Measurements from ENCODE around the gene RAB1B.
A peak's percentile ranks its signal among the peaks of the same experiment; 100 is the strongest.
"Not testable (repeated sequence)": the region's sequence is repeated elsewhere in the genome, so short reads cannot be mapped to it uniquely, and the experiment has no call there.

RAB1B gene

GRCh38 chr11:66310803-66311440, 42.5 kb downstream of the RAB1B start:
- DNase-seq = not testable (repeated sequence)

- no peak for DNase-seq
Observed at GRCh38 chr11:66311470-66311964, 43.1 kb downstream of the RAB1B start.

- DNase-seq = peak; percentile 81
Observed at GRCh38 chr11:66311965-66312548, 43.6 kb downstream of the RAB1B start.

GRCh38 chr11:66312549-66313320, 44.3 kb downstream of the RAB1B start:
- DNase-seq = peak; percentile 45

GRCh38 chr11:66313321-66314185, 45.1 kb downstream of the RAB1B start:
- no peak for DNase-seq

- DNase-seq = no peak
Observed at GRCh38 chr11:66314186-66314501, 45.7 kb downstream of the RAB1B start.

- no peak for DNase-seq
Observed at GRCh38 chr11:66314561-66315497, 46.4 kb downstream of the RAB1B start.

GRCh38 chr11:66315498-66315885, 47.1 kb downstream of the RAB1B start:
- no peak for DNase-seq

- no peak for DNase-seq
Observed at GRCh38 chr11:66315921-66316811, 47.7 kb downstream of the RAB1B start.

- DNase-seq = no peak
Observed at GRCh38 chr11:66316849-66317251, 48.4 kb downstream of the RAB1B start, which contains the start of gene CD248. Gene CD248 (minus strand): TSS chr11:66317044. CDS start chr11:66317027, 17 bp downstream.

- DNase-seq = no peak
Observed at GRCh38 chr11:66317322-66317722, 48.9 kb downstream of the RAB1B start.

- no peak for DNase-seq
Observed at GRCh38 chr11:66317723-66318599, 49.5 kb downstream of the RAB1B start.

GRCh38 chr11:66318600-66318970, 50.1 kb downstream of the RAB1B start:
- no peak for DNase-seq

- not testable (repeated sequence) for DNase-seq
Observed at GRCh38 chr11:66320289-66320688, 51.9 kb downstream of the RAB1B start.

- not testable (repeated sequence) for DNase-seq
Observed at GRCh38 chr11:66320748-66321147, 52.3 kb downstream of the RAB1B start.

- no peak for DNase-seq
Observed at GRCh38 chr11:66321606-66322005, 53.2 kb downstream of the RAB1B start.

- DNase-seq = no peak
Observed at GRCh38 chr11:66322732-66323427, 54.4 kb downstream of the RAB1B start.

GRCh38 chr11:66323684-66324083, 55.2 kb downstream of the RAB1B start:
- no peak for DNase-seq

- no peak for DNase-seq
Observed at GRCh38 chr11:66324664-66325063, 56.2 kb downstream of the RAB1B start.

Measured in NCI-H2081 treated with DMSO at 0.1 percent for 48 hours (cell line).